Measurements from ENCODE around the gene PI3. TPM values are rescaled to one million over a fixed set of nuclear protein-coding genes. Genes with fewer than 3 reads are reported as not detected.

Gene PI3
- total and polyA plus RNA-seq, 2 donors = 6.5 to 567 TPM

GRCh38 chr20:45173522-45173921 lies 1.2 kb upstream of the PI3 start:
- no peaks in the 10 kb centered on the region for H3K36me3 ChIP-seq (ENCODE audit: control insufficient read depth in 2 of 2, insufficient read depth in 2 of 2, low read length in 1 of 2)
- DNase-seq (ENCODE audit: low read depth in 6 of 9, low spot score in 9 of 9) = no peak
- no peaks in the 10 kb centered on the region for H3K4me1 ChIP-seq (ENCODE audit: control insufficient read depth in 2 of 2, insufficient read depth in 2 of 2, low read length in 2 of 2)
- peaks cover 0 to 3% of the 10 kb centered on the region in 2 donors for H3K27me3 ChIP-seq (ENCODE audit: control insufficient read depth in 2 of 2, insufficient read depth in 1 of 2, low read length in 1 of 2)
- H3K27ac ChIP-seq (ENCODE audit: low read depth in 1 of 2, low read length in 1 of 2) = no peak overlapping the region
- WGBS = 31% methylated on average over 1 of the region's 1 CpG
- no peaks in the 10 kb centered on the region for H3K9me3 ChIP-seq (ENCODE audit: control insufficient read depth in 2 of 2, insufficient read depth in 1 of 2, low read length in 1 of 2)
- no peak overlapping the region for H3K4me3 ChIP-seq (ENCODE audit: low read length in 2 of 2)

- Histone ChIP-seq H3K4me1 (ENCODE audit: control insufficient read depth in 2 of 2, insufficient read depth in 2 of 2, low read length in 2 of 2) (no peaks in the 10 kb centered on the region), H3K27ac (ENCODE audit: low read depth in 1 of 2, low read length in 1 of 2) (no peak overlapping the region), H3K4me3 (ENCODE audit: low read length in 2 of 2) (no peak overlapping the region), H3K9me3 (ENCODE audit: control insufficient read depth in 2 of 2, insufficient read depth in 1 of 2, low read length in 1 of 2) (no peaks in the 10 kb centered on the region), H3K36me3 (ENCODE audit: control insufficient read depth in 2 of 2, insufficient read depth in 2 of 2, low read length in 1 of 2) (no peaks in the 10 kb centered on the region), H3K27me3 (ENCODE audit: control insufficient read depth in 2 of 2, insufficient read depth in 1 of 2, low read length in 1 of 2) (peaks cover 0 to 3% of the 10 kb centered on the region in 2 donors)
- DNase-seq (ENCODE audit: low read depth in 6 of 9, low spot score in 9 of 9) = no peak
- 83% methylated on average over 4 of the region's 4 CpGs for WGBS
Observed at GRCh38 chr20:45176526-45177267, 2.0 kb downstream of the PI3 start.

- Histone ChIP-seq H3K27ac (ENCODE audit: low read depth in 1 of 2, low read length in 1 of 2) (no peak overlapping the region), H3K27me3 (ENCODE audit: control insufficient read depth in 2 of 2, insufficient read depth in 1 of 2, low read length in 1 of 2) (peaks cover 0 to 3% of the 10 kb centered on the region in 2 donors), H3K4me1 (ENCODE audit: control insufficient read depth in 2 of 2, insufficient read depth in 2 of 2, low read length in 2 of 2) (no peaks in the 10 kb centered on the region), H3K36me3 (ENCODE audit: control insufficient read depth in 2 of 2, insufficient read depth in 2 of 2, low read length in 1 of 2) (no peaks in the 10 kb centered on the region), H3K9me3 (ENCODE audit: control insufficient read depth in 2 of 2, insufficient read depth in 1 of 2, low read length in 1 of 2) (no peaks in the 10 kb centered on the region), H3K4me3 (ENCODE audit: low read length in 2 of 2) (no peak overlapping the region)
- DNase-seq (ENCODE audit: low read depth in 6 of 9, low spot score in 9 of 9) = no peak
- 87% methylated on average over 2 of the region's 2 CpGs for WGBS
Observed at GRCh38 chr20:45179166-45179565, 4.5 kb downstream of the PI3 start.

GRCh38 chr20:45181639-45182038 lies 6.9 kb downstream of the PI3 start:
- no peak for DNase-seq (ENCODE audit: low read depth in 6 of 9, low spot score in 9 of 9)
- H3K27ac ChIP-seq (ENCODE audit: low read depth in 1 of 2, low read length in 1 of 2) = no peak overlapping the region
- 97% methylated on average over 2 of the region's 2 CpGs for WGBS

GRCh38 chr20:45183084-45183483 lies 8.4 kb downstream of the PI3 start:
- Histone ChIP-seq H3K27ac (ENCODE audit: low read depth in 1 of 2, low read length in 1 of 2) (no peak overlapping the region), H3K27me3 (ENCODE audit: control insufficient read depth in 2 of 2, insufficient read depth in 1 of 2, low read length in 1 of 2) (peaks cover 0 to 2% of the 10 kb centered on the region in 2 donors), H3K4me1 (ENCODE audit: control insufficient read depth in 2 of 2, insufficient read depth in 2 of 2, low read length in 2 of 2) (no peaks in the 10 kb centered on the region), H3K4me3 (ENCODE audit: low read length in 2 of 2) (no peak overlapping the region), H3K9me3 (ENCODE audit: control insufficient read depth in 2 of 2, insufficient read depth in 1 of 2, low read length in 1 of 2) (no peaks in the 10 kb centered on the region), H3K36me3 (ENCODE audit: control insufficient read depth in 2 of 2, insufficient read depth in 2 of 2, low read length in 1 of 2) (no peaks in the 10 kb centered on the region)
- no peak for DNase-seq (ENCODE audit: low read depth in 6 of 9, low spot score in 9 of 9)
- 94% methylated on average over 2 of the region's 2 CpGs for whole genome bisulfite sequencing

More at GRCh38 chr20:45181639-45182038, 6.9 kb downstream of the PI3 start:
- no peaks in the 10 kb centered on the region for H3K4me1 ChIP-seq (ENCODE audit: control insufficient read depth in 2 of 2, insufficient read depth in 2 of 2, low read length in 2 of 2)
- H3K27me3 ChIP-seq (ENCODE audit: control insufficient read depth in 2 of 2, insufficient read depth in 1 of 2, low read length in 1 of 2) = no peaks in the 10 kb centered on the region
- no peak overlapping the region for H3K4me3 ChIP-seq (ENCODE audit: low read length in 2 of 2)
- no peaks in the 10 kb centered on the region for H3K36me3 ChIP-seq (ENCODE audit: control insufficient read depth in 2 of 2, insufficient read depth in 2 of 2, low read length in 1 of 2)
- H3K9me3 ChIP-seq (ENCODE audit: control insufficient read depth in 2 of 2, insufficient read depth in 1 of 2, low read length in 1 of 2) = no peaks in the 10 kb centered on the region

GRCh38 chr20:45187693-45188092 lies 13.0 kb downstream of the PI3 start:
- no peak for DNase-seq (ENCODE audit: low read depth in 6 of 9, low spot score in 9 of 9)
- H3K27me3 ChIP-seq (ENCODE audit: control insufficient read depth in 2 of 2, insufficient read depth in 1 of 2, low read length in 1 of 2) = peaks cover 2% of the 10 kb centered on the region in 2 donors
- no peak overlapping the region for H3K27ac ChIP-seq (ENCODE audit: low read depth in 1 of 2, low read length in 1 of 2)
- no peaks in the 10 kb centered on the region for H3K36me3 ChIP-seq (ENCODE audit: control insufficient read depth in 2 of 2, insufficient read depth in 2 of 2, low read length in 1 of 2)
- 65% methylated on average over 2 of the region's 2 CpGs for WGBS
- H3K4me1 ChIP-seq (ENCODE audit: control insufficient read depth in 2 of 2, insufficient read depth in 2 of 2, low read length in 2 of 2) = no peaks in the 10 kb centered on the region
- no peak overlapping the region for H3K4me3 ChIP-seq (ENCODE audit: low read length in 2 of 2)
- no peaks in the 10 kb centered on the region for H3K9me3 ChIP-seq (ENCODE audit: control insufficient read depth in 2 of 2, insufficient read depth in 1 of 2, low read length in 1 of 2)

GRCh38 chr20:45189067-45189609 lies 14.4 kb downstream of the PI3 start:
- WGBS = 93% methylated on average over 3 of the region's 3 CpGs
- Histone ChIP-seq H3K27me3 (ENCODE audit: control insufficient read depth in 2 of 2, insufficient read depth in 1 of 2, low read length in 1 of 2) (peaks cover 2% of the 10 kb centered on the region in 2 donors), H3K36me3 (ENCODE audit: control insufficient read depth in 2 of 2, insufficient read depth in 2 of 2, low read length in 1 of 2) (no peaks in the 10 kb centered on the region), H3K27ac (ENCODE audit: low read depth in 1 of 2, low read length in 1 of 2) (no peak overlapping the region), H3K4me3 (ENCODE audit: low read length in 2 of 2) (no peak overlapping the region), H3K4me1 (ENCODE audit: control insufficient read depth in 2 of 2, insufficient read depth in 2 of 2, low read length in 2 of 2) (no peaks in the 10 kb centered on the region), H3K9me3 (ENCODE audit: control insufficient read depth in 2 of 2, insufficient read depth in 1 of 2, low read length in 1 of 2) (no peaks in the 10 kb centered on the region)
- DNase-seq (ENCODE audit: low read depth in 6 of 9, low spot score in 9 of 9) = no peak

GRCh38 chr20:45189861-45190260 lies 15.2 kb downstream of the PI3 start:
- Histone ChIP-seq H3K27ac (ENCODE audit: low read depth in 1 of 2, low read length in 1 of 2) (no peak overlapping the region), H3K4me1 (ENCODE audit: control insufficient read depth in 2 of 2, insufficient read depth in 2 of 2, low read length in 2 of 2) (no peaks in the 10 kb centered on the region), H3K36me3 (ENCODE audit: control insufficient read depth in 2 of 2, insufficient read depth in 2 of 2, low read length in 1 of 2) (no peaks in the 10 kb centered on the region), H3K9me3 (ENCODE audit: control insufficient read depth in 2 of 2, insufficient read depth in 1 of 2, low read length in 1 of 2) (no peaks in the 10 kb centered on the region), H3K4me3 (ENCODE audit: low read length in 2 of 2) (no peak overlapping the region), H3K27me3 (ENCODE audit: control insufficient read depth in 2 of 2, insufficient read depth in 1 of 2, low read length in 1 of 2) (peaks cover 2% of the 10 kb centered on the region in 2 donors)
- 88% methylated on average over 3 of the region's 3 CpGs for WGBS
- no peak for DNase-seq (ENCODE audit: low read depth in 6 of 9, low spot score in 9 of 9)

GRCh38 chr20:45191926-45192325 lies 17.2 kb downstream of the PI3 start:
- Histone ChIP-seq H3K4me1 (ENCODE audit: control insufficient read depth in 2 of 2, insufficient read depth in 2 of 2, low read length in 2 of 2) (no peaks in the 10 kb centered on the region), H3K4me3 (ENCODE audit: low read length in 2 of 2) (no peak overlapping the region), H3K36me3 (ENCODE audit: control insufficient read depth in 2 of 2, insufficient read depth in 2 of 2, low read length in 1 of 2) (no peaks in the 10 kb centered on the region), H3K9me3 (ENCODE audit: control insufficient read depth in 2 of 2, insufficient read depth in 1 of 2, low read length in 1 of 2) (no peaks in the 10 kb centered on the region), H3K27me3 (ENCODE audit: control insufficient read depth in 2 of 2, insufficient read depth in 1 of 2, low read length in 1 of 2) (peaks cover 2% of the 10 kb centered on the region in 2 donors), H3K27ac (ENCODE audit: low read depth in 1 of 2, low read length in 1 of 2) (no peak overlapping the region)
- DNase-seq (ENCODE audit: low read depth in 6 of 9, low spot score in 9 of 9) = no peak
- 96% methylated on average over 3 of the region's 3 CpGs for WGBS
